ENCODE data around the gene JARID2. TPM values are rescaled to one million over a fixed set of nuclear protein-coding genes. Genes with fewer than 3 reads are reported as not detected.

The JARID2 gene
- polyA plus RNA-seq, 1 of the 3 experiments (the other 2 are of a cell fraction) = 3.4 TPM

GRCh38 chr6:15561447-15562199 lies 315.8 kb downstream of the JARID2 start:
- Histone ChIP-seq H3K4me1 (ENCODE audit: control insufficient read depth in 1 of 2, insufficient read depth in 2 of 2, low read depth in 1 of 2, low read length in 1 of 2) (peaks cover 0 to 3% of the 10 kb centered on the region in 2 experiments; a peak in 1 of 4 replicates), H3K27me3 (ENCODE audit: insufficient read depth) (no peaks in the 10 kb centered on the region), H3K27ac (ENCODE audit: low read depth in 2 of 2, low read length in 1 of 2) (no peak overlapping the region), H3K9me2 (no peaks in the 10 kb centered on the region), H3K36me3 (replicated peaks in 1 of 2; ENCODE audit: control insufficient read depth in 1 of 2, insufficient read depth in 2 of 2, low read length in 1 of 2) (no peaks in the 10 kb centered on the region), H3F3A (replicated peaks; ENCODE audit: insufficient read depth) (no peaks in the 10 kb centered on the region), H3K79me2 (ENCODE audit: insufficient read depth) (no peaks in the 10 kb centered on the region), H3K4me2 (no peak overlapping the region), H4K20me1 (ENCODE audit: insufficient read depth) (no peaks in the 10 kb centered on the region), H3K9me3 (no peaks in the 10 kb centered on the region), H2AFZ (ENCODE audit: low read depth) (no peak overlapping the region), H3K4me3 (ENCODE audit: low read depth in 2 of 2, low read length in 1 of 2) (no peak overlapping the region), H3K9ac (no peak overlapping the region)
- ChIA-PET CTCF (no interaction called here), POLR2A (no interaction called here)
- TF ChIP-seq CTCF (IDR thresholded peaks at IDR 0.05) (no peak), SIN3A (IDR thresholded peaks at IDR 0.05; ENCODE audit: borderline replicate concordance, low read depth, low read length) (no peak), YY1 (IDR thresholded peaks at IDR 0.05; ENCODE audit: low read depth) (no peak), RCOR1 (IDR thresholded peaks at IDR 0.05; ENCODE audit: low read length) (no peak), CHD2 (IDR thresholded peaks at IDR 0.05; ENCODE audit: low read length, partially characterized antibody) (no peak), RFX5 (IDR thresholded peaks at IDR 0.05; ENCODE audit: low read length) (no peak)
- 93% methylated on average over 3 of the region's 3 CpGs for WGBS (ENCODE audit: low lambda C conversion rate)
- DNase-seq = no peak

DNA sequence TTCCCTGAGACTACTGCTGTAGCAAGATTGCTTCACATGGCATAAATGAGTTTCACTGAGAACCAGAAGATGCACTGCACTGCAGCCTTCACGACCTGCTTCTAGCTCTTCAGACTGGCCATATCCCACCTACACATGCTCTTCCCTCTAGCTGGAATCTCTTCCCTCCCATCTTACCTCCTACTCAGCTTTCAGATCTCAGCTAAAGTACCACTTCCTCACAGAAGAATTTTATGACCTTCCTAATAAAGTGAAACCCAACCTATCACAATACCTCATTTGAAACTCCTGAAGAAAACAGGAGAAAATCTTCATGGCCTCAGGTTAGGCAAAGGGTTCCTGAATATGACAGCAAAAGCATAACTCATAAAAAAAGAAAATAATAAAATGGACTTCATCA lies 317.1 kb downstream of the JARID2 start:
- no peak overlapping the region for H2AFZ ChIP-seq (ENCODE audit: low read depth)
- H3K4me2 ChIP-seq = no peak overlapping the region
- no peaks in the 10 kb centered on the region for H4K20me1 ChIP-seq (ENCODE audit: insufficient read depth)
- no peaks in the 10 kb centered on the region for H3K79me2 ChIP-seq (ENCODE audit: insufficient read depth)
- no peak overlapping the region for H3K27ac ChIP-seq (ENCODE audit: low read depth in 2 of 2, low read length in 1 of 2)
- ChIA-PET POLR2A (no interaction called here), CTCF (no interaction called here)
- H3F3A ChIP-seq (replicated peaks; ENCODE audit: insufficient read depth) = no peaks in the 10 kb centered on the region
- H3K9me2 ChIP-seq = no peaks in the 10 kb centered on the region
- no peaks in the 10 kb centered on the region for H3K9me3 ChIP-seq
- H3K4me1 ChIP-seq (ENCODE audit: control insufficient read depth in 1 of 2, insufficient read depth in 2 of 2, low read depth in 1 of 2, low read length in 1 of 2) = no peaks in the 10 kb centered on the region
- H3K4me3 ChIP-seq (ENCODE audit: low read depth in 2 of 2, low read length in 1 of 2) = no peak overlapping the region
- H3K9ac ChIP-seq = no peak overlapping the region
- H3K36me3 ChIP-seq (replicated peaks in 1 of 2; ENCODE audit: control insufficient read depth in 1 of 2, insufficient read depth in 2 of 2, low read length in 1 of 2) = no peaks in the 10 kb centered on the region
- WGBS (ENCODE audit: low lambda C conversion rate) = 52% methylated on average over 1 of the region's 1 CpG
- H3K27me3 ChIP-seq (ENCODE audit: insufficient read depth) = no peaks in the 10 kb centered on the region
- no peak for DNase-seq
- no peak for TF ChIP-seq MXI1 (IDR thresholded peaks at IDR 0.05; ENCODE audit: low read depth, low read length)
- no peak for TF ChIP-seq TAF1 (IDR thresholded peaks at IDR 0.05; ENCODE audit: borderline replicate concordance, low read depth, low read length)
- TF ChIP-seq USF1 (IDR thresholded peaks at IDR 0.05; ENCODE audit: borderline replicate concordance, low read depth) = no peak
- no peak for TF ChIP-seq TCF12 (IDR thresholded peaks at IDR 0.05)
- TF ChIP-seq, protein P1, sequence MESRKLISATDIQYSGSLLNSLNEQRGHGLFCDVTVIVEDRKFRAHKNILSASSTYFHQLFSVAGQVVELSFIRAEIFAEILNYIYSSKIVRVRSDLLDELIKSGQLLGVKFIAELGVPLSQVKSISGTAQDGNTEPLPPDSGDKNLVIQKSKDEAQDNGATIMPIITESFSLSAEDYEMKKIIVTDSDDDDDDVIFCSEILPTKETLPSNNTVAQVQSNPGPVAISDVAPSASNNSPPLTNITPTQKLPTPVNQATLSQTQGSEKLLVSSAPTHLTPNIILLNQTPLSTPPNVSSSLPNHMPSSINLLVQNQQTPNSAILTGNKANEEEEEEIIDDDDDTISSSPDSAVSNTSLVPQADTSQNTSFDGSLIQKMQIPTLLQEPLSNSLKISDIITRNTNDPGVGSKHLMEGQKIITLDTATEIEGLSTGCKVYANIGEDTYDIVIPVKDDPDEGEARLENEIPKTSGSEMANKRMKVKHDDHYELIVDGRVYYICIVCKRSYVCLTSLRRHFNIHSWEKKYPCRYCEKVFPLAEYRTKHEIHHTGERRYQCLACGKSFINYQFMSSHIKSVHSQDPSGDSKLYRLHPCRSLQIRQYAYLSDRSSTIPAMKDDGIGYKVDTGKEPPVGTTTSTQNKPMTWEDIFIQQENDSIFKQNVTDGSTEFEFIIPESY (IDR thresholded peaks at IDR 0.05; ENCODE audit: borderline replicate concordance, low read depth) = no peak
- no peak for TF ChIP-seq MEF2A (IDR thresholded peaks at IDR 0.05; ENCODE audit: borderline replicate concordance, low read depth)
- TF ChIP-seq GABPA (IDR thresholded peaks at IDR 0.05; ENCODE audit: low read depth) = no peak
- no peak for TF ChIP-seq EP300 (IDR thresholded peaks at IDR 0.05; ENCODE audit: borderline replicate concordance in 1 of 2, low read depth in 1 of 2, low read length in 1 of 2)
- no peak for TF ChIP-seq USF2 (IDR thresholded peaks at IDR 0.05; ENCODE audit: borderline replicate concordance, low read depth, low read length)
- TF ChIP-seq RAD21 (IDR thresholded peaks at IDR 0.05; ENCODE audit: low read length) = no peak
- TF ChIP-seq RCOR1 (IDR thresholded peaks at IDR 0.05; ENCODE audit: low read length) = no peak
- TF ChIP-seq ELF1 (IDR thresholded peaks at IDR 0.05) = no peak
- TF ChIP-seq, protein P2, sequence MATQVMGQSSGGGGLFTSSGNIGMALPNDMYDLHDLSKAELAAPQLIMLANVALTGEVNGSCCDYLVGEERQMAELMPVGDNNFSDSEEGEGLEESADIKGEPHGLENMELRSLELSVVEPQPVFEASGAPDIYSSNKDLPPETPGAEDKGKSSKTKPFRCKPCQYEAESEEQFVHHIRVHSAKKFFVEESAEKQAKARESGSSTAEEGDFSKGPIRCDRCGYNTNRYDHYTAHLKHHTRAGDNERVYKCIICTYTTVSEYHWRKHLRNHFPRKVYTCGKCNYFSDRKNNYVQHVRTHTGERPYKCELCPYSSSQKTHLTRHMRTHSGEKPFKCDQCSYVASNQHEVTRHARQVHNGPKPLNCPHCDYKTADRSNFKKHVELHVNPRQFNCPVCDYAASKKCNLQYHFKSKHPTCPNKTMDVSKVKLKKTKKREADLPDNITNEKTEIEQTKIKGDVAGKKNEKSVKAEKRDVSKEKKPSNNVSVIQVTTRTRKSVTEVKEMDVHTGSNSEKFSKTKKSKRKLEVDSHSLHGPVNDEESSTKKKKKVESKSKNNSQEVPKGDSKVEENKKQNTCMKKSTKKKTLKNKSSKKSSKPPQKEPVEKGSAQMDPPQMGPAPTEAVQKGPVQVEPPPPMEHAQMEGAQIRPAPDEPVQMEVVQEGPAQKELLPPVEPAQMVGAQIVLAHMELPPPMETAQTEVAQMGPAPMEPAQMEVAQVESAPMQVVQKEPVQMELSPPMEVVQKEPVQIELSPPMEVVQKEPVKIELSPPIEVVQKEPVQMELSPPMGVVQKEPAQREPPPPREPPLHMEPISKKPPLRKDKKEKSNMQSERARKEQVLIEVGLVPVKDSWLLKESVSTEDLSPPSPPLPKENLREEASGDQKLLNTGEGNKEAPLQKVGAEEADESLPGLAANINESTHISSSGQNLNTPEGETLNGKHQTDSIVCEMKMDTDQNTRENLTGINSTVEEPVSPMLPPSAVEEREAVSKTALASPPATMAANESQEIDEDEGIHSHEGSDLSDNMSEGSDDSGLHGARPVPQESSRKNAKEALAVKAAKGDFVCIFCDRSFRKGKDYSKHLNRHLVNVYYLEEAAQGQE (IDR thresholded peaks at IDR 0.05; ENCODE audit: low read depth, low read length) = no peak

Data from SK-N-SH (cell line).